CD4-positive, alpha-beta T cell treated with Interleukin-12 subunit alpha and Interleukin-12 subunit beta, for 1 hour (primary cell): ENCODE measurements around the gene RNF145.
"Not testable (repeated sequence)": the region's sequence is repeated elsewhere in the genome, so short reads cannot be mapped to it uniquely, and the experiment has no call there.

Experiments
- DNase-seq: peaks from one replicate; pipeline ENCODE4 v3.0.0-alpha.2; 2020

The RNF145 gene

GRCh38 chr5:159155960-159156359 is 53.4 kb downstream of the RNF145 start:
- DNase-seq, result no peak

- no peak for DNase-seq
Observed at GRCh38 chr5:159152876-159153275, 56.5 kb downstream of the RNF145 start.

GRCh38 chr5:159149085-159149484 is 60.3 kb downstream of the RNF145 start:
- no peak for DNase-seq

GRCh38 chr5:159147976-159148375 is 61.4 kb downstream of the RNF145 start:
- no peak for DNase-seq

- DNase-seq, result no peak
Observed at GRCh38 chr5:159146839-159147238, 62.5 kb downstream of the RNF145 start.

GRCh38 chr5:159145160-159145559 is 64.2 kb downstream of the RNF145 start:
- DNase-seq, result not testable (repeated sequence)

GRCh38 chr5:159139802-159140201 is 69.6 kb downstream of the RNF145 start:
- no peak for DNase-seq

- no peak for DNase-seq
Observed at GRCh38 chr5:159135896-159136531, 73.3 kb downstream of the RNF145 start.

- peak; percentile 55 for DNase-seq
Observed at GRCh38 chr5:159133041-159133741, 76.2 kb downstream of the RNF145 start.

- no peak for DNase-seq
Observed at GRCh38 chr5:159132429-159133040, 76.8 kb downstream of the RNF145 start.

GRCh38 chr5:159131951-159132350 is 77.4 kb downstream of the RNF145 start:
- DNase-seq, result no peak

GRCh38 chr5:159130871-159131270 is 78.5 kb downstream of the RNF145 start:
- no peak for DNase-seq

- DNase-seq, result no peak
Observed at GRCh38 chr5:159128070-159128541, 81.2 kb downstream of the RNF145 start.

- no peak for DNase-seq
Observed at GRCh38 chr5:159123700-159124099, 85.7 kb downstream of the RNF145 start.

- no peak for DNase-seq
Observed at GRCh38 chr5:159123189-159123588, 86.2 kb downstream of the RNF145 start.

- DNase-seq, result no peak
Observed at GRCh38 chr5:159121061-159121460, 88.3 kb downstream of the RNF145 start.

GRCh38 chr5:159120446-159120845 is 88.9 kb downstream of the RNF145 start:
- peak; percentile 51 for DNase-seq

- DNase-seq, result not testable (repeated sequence)
Observed at GRCh38 chr5:159119842-159120241, 89.5 kb downstream of the RNF145 start.

GRCh38 chr5:159118958-159119659 is 90.2 kb downstream of the RNF145 start:
- not testable (repeated sequence) for DNase-seq

- DNase-seq, result no peak
Observed at GRCh38 chr5:159113405-159113804, 95.9 kb downstream of the RNF145 start.

- DNase-seq, result no peak
Observed at GRCh38 chr5:159112436-159112835, 96.9 kb downstream of the RNF145 start.
